ENCODE data around the gene WTIP. TPM values are rescaled to one million over a fixed set of nuclear protein-coding genes. Genes with fewer than 3 reads are reported as not detected.
"Not testable (repeated sequence)": the region's sequence is repeated elsewhere in the genome, so short reads cannot be mapped to it uniquely, and the experiment has no call there.

Gene WTIP
- total RNA-seq, 1 donor from 2014 or later = 0.86 TPM

DNA sequence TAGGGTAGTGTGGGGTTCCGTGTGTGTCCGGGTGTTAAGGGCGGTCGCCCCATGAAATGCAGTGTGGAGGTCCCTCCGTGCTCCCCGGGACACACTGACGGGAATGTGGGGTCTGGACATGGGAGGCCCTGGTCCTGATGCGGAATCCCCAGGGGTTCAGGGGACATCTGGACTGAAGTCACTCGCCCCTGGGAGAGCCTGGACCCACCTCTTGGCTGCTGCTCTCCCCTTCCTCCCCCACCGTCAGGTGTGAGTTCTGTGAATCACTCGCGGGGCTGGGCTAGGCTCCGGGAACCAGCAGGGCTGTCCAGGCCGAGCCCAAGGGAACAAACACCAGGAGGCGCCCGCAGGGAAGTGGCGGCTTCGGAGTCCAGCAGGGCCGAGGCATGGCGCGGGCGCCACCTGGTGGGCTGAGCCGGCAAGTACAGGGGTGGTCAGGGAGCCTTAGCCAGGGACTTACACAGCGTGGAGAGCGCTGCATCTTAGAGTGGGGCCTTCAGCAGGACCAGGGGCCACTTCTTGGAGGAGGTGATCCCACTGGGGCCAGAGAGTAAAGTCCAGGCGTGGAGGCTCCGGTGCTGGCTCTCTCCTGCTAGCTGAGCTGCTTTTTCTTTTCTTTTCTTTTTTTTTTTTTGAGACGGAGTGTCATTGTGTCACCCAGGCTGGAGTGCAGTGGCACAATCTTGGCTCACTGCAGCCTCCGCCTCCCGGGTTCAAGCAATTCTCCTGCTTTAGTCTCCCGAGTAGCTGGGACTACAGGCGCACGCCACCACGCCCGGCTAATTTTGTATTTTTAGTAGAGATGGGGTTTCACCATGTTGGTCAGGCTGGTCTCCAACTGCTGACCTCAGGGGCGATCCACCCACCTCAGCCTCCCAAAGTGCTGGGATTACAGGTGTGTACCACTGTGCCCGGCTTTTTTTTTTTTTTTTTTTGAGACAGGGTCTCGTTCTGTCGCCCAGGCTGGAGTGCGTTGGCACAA is 20.1 kb downstream of the WTIP start:
- no peaks in the 10 kb centered on the region for H3K36me3 Mint-ChIP-seq (ENCODE audit: low read depth)
- H3K4me1 Mint-ChIP-seq (ENCODE audit: low read depth) = no peaks in the 10 kb centered on the region
- no peaks in the 10 kb centered on the region for H3K9me3 Mint-ChIP-seq
- H3K4me3 Mint-ChIP-seq = no peak overlapping the region
- intact Hi-C loops (cut with micrococcal nuclease) = loop anchor here (1.0 to 10.0 kb wide), 4 partner anchors 27 to 727 kb away; partner anchors contain the start of gene PDCD2L
- H3K27me3 Mint-ChIP-seq (ENCODE audit: insufficient read depth) = peaks cover 4% of the 10 kb centered on the region
- DNase-seq (ENCODE audit: low spot score) = peak; percentile 78
- no peak overlapping the region for H3K27ac Mint-ChIP-seq

DNA sequence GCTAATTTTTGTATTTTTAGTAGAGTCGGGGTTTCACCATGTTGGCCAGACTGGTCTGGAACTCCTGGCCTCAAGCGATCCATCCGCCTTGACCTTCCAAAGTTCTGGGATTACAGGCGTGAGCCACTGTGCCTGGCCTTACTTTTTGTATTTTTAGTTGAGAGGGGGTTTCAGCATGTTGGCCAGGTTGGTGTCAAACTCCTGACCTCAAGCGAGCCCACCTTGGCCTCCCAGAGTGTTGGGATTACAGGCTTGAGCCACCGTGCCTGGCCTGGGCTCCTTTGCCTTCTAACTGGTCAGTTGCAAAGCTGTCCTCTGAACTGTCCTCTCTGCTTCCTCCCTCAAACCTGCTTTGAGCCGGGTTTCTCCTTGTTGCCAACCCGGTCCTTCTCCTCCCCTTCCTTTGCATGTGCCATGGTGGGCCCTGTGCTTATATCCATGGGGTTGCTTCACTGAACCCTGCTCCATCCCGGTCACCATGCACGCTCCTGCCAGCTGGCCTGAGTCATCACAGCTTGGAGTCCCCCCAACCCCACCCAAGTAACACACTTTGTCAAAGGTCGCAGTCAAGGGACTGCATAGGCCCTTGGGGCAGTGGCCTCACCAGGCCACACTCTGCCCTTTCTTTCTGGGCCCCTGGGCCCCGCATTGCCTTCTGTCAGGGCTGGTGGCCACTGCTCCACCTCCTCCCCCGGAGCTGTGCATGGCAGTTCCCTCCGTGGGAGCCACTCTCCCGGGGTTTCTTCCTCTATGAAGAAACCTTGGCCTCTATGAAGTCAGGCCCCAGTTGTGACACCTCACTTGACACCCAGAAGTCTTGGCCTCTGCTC is 21.2 kb downstream of the WTIP start:
- no peak overlapping the region for H3K4me3 Mint-ChIP-seq
- intact Hi-C loops (cut with micrococcal nuclease) = loop anchor here (5.0 to 10.0 kb wide), 2 partner anchors 100 to 728 kb away; partner anchors contain the start of gene PDCD2L
- H3K9me3 Mint-ChIP-seq = no peaks in the 10 kb centered on the region
- no peaks in the 10 kb centered on the region for H3K36me3 Mint-ChIP-seq (ENCODE audit: low read depth)
- no peaks in the 10 kb centered on the region for H3K4me1 Mint-ChIP-seq (ENCODE audit: low read depth)
- no peak overlapping the region for H3K27ac Mint-ChIP-seq
- H3K27me3 Mint-ChIP-seq (ENCODE audit: insufficient read depth) = peaks cover 4% of the 10 kb centered on the region
- no peak for DNase-seq (ENCODE audit: low spot score)

DNA sequence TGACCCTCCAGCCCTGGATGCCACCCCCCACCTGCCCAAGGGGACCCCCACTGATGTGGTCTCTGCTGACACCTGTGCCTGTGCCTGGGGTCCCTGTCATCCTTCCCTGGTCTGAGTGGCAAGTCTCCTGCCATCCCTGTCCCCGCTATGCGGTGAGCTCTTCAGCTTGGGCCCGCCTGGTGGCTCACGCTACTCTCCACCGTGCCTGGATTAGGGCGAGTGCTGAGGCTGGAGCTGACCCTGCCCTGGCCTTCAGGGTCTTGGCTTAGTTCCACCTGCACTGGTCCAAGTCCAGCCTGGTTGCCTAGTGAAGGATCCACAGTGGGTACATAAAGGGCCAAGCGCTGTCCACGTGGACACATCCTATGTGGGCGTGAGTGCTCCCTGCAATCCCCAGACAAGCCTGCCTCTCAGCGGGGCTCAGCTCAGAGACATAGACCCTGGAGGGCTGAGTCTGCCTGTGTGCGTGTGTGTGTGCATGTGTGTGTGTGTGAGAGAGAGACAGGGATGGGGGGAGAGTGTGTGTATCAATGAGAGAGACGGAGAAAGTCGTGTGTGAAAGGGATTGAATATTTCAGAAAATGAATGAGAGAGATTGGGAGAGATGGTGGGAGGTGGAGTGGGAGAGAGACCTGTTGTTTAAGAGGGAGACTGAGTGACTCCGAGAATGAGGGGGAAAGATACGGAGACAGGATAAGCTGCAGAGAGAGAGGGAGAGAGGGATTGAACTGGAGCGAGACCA is 22.1 kb downstream of the WTIP start:
- intact Hi-C loops (cut with micrococcal nuclease) = loop anchor here (5.0 to 10.0 kb wide), 2 partner anchors 101 to 729 kb away; partner anchors contain the start of gene PDCD2L
- DNase-seq (ENCODE audit: low spot score) = no peak
- Mint-ChIP-seq H3K4me3 (no peak overlapping the region), H3K36me3 (ENCODE audit: low read depth) (no peaks in the 10 kb centered on the region), H3K27me3 (ENCODE audit: insufficient read depth) (peaks cover 4% of the 10 kb centered on the region), H3K27ac (no peak overlapping the region), H3K4me1 (ENCODE audit: low read depth) (no peaks in the 10 kb centered on the region), H3K9me3 (no peaks in the 10 kb centered on the region)

DNA sequence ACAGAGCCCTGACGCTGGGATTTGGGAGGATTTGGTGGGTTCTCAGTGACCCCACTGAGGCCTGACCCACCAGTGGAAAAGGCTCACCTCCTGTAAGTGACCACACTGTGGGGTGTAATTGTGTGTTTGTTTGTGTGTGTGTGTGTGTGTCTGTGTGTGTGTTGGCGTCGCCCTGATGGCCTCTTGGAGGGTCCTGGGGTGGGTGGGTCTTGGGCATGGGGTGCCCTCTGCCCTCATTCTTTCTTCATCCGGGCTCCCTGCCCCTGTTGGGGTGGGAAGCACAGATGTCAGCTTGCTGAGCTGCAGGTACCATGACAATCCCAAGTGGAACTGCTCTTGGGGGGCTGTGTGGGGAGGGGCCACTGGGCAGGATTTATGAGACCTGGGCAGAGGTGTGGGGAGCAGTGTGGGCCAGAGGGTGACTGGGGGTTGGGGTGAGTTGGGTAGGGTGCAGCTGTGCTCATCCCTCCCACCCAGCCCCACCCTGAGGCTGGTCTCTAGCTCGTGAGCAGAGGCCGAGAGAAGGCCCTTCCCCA is 22.8 kb downstream of the WTIP start:
- peaks cover 4% of the 10 kb centered on the region for H3K27me3 Mint-ChIP-seq (ENCODE audit: insufficient read depth)
- H3K27ac Mint-ChIP-seq = no peak overlapping the region
- H3K4me1 Mint-ChIP-seq (ENCODE audit: low read depth) = no peaks in the 10 kb centered on the region
- DNase-seq (ENCODE audit: low spot score) = no peak
- no peaks in the 10 kb centered on the region for H3K9me3 Mint-ChIP-seq
- H3K4me3 Mint-ChIP-seq = no peak overlapping the region
- intact Hi-C loops (cut with micrococcal nuclease) = loop anchor here (5.0 to 10.0 kb wide), 2 partner anchors 102 to 730 kb away; partner anchors contain the start of gene PDCD2L
- H3K36me3 Mint-ChIP-seq (ENCODE audit: low read depth) = no peaks in the 10 kb centered on the region

DNA sequence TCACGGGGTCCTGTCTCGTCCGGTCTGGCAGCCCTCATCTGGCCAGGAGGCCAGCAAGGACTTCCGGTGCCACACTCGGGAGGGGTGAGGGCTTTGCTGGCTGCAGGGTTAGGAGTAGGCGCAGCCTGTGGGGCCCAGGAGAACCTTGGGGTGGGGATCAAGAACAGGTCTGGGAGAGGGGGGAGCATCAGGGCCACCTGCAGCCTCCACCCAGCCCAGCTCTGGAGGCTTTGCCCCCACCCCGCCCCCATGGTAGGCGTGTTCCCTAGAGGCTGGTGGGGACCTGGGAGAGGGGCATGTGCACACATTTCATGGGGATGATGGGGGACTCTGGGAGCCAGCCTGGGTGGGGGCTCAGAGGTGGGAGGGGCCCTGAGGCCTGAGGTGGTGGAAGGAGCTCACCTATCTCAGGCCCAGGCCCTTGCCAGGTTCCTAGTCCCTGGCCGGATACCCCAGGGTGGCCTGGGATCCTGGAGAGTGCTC is 23.3 kb downstream of the WTIP start:
- intact Hi-C loops (cut with micrococcal nuclease) = loop anchor here (5.0 to 10.0 kb wide), 2 partner anchors 103 to 730 kb away; partner anchors contain the start of gene PDCD2L
- Mint-ChIP-seq H3K27me3 (ENCODE audit: insufficient read depth) (peaks cover 3% of the 10 kb centered on the region), H3K9me3 (no peaks in the 10 kb centered on the region), H3K4me3 (no peak overlapping the region), H3K27ac (no peak overlapping the region), H3K4me1 (ENCODE audit: low read depth) (no peaks in the 10 kb centered on the region), H3K36me3 (ENCODE audit: low read depth) (no peaks in the 10 kb centered on the region)
- DNase-seq (ENCODE audit: low spot score) = no peak

DNA sequence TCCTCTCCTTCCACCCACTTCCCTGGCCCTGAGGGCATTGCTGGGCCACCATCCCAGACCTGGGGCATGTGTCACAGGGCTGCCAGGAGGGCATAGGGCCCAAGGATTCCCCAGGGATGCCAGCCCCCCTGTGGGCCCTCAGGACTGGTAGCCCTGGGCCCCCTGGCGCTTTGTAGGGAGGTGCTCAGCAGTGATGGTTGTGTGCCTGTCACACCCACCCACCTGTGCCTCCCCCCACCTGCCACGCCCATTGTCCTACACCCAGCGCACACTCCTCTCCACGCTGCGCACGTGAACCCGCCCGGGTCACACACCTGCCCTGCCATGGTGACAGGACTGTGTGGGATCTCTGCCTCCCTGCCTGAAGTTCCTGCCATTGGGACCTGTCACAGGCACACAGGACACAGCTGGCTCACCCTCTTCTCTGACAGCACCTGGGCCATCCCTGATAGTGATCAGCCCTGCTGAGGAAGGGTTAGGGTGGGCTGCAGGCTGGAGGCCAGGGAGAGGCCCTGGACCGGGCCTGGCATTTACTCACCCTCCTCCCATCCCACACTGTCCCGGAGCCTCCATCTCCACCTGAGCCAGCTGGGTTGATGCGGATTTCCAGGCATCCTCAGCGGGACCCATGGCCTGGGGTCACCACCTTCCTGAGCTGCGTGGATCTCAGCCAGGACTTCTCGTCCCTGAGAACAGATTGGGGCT is 23.9 kb downstream of the WTIP start:
- intact Hi-C loops (cut with micrococcal nuclease) = loop anchor here (10.0 kb wide), 1 partner anchor 731 kb away; no protein-coding TSS in a partner anchor
- Mint-ChIP-seq H3K27me3 (ENCODE audit: insufficient read depth) (peaks cover 3% of the 10 kb centered on the region), H3K4me3 (no peak overlapping the region), H3K9me3 (no peaks in the 10 kb centered on the region), H3K36me3 (ENCODE audit: low read depth) (no peaks in the 10 kb centered on the region), H3K27ac (no peak overlapping the region), H3K4me1 (ENCODE audit: low read depth) (no peaks in the 10 kb centered on the region)
- no peak for DNase-seq (ENCODE audit: low spot score)

DNA sequence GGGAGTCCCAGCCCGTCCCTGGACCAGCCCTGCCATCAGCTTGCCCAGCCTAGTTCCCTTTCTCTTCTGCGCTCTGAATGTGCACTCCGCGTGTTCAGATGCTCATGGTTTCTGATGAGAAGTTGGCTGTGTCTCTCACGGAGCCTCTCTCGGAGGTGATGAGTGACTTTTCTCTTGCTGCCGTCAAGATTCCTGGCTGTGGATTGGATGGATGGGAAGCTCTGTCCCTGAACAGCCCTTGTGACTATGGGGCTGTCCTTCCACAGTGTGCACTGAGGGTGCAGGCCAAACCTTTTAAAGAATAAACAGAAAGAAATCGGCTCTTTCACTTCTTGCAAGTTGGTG is 24.4 kb downstream of the WTIP start:
- Mint-ChIP-seq H3K9me3 (peaks cover 3% of the 10 kb centered on the region), H3K27ac (no peak overlapping the region), H3K27me3 (ENCODE audit: insufficient read depth) (peaks cover 3% of the 10 kb centered on the region), H3K4me1 (ENCODE audit: low read depth) (no peaks in the 10 kb centered on the region), H3K4me3 (no peak overlapping the region), H3K36me3 (ENCODE audit: low read depth) (no peaks in the 10 kb centered on the region)
- intact Hi-C loops (cut with micrococcal nuclease) = loop anchor here (10.0 kb wide), 1 partner anchor 731 kb away; no protein-coding TSS in a partner anchor
- no peak for DNase-seq (ENCODE audit: low spot score)

DNA sequence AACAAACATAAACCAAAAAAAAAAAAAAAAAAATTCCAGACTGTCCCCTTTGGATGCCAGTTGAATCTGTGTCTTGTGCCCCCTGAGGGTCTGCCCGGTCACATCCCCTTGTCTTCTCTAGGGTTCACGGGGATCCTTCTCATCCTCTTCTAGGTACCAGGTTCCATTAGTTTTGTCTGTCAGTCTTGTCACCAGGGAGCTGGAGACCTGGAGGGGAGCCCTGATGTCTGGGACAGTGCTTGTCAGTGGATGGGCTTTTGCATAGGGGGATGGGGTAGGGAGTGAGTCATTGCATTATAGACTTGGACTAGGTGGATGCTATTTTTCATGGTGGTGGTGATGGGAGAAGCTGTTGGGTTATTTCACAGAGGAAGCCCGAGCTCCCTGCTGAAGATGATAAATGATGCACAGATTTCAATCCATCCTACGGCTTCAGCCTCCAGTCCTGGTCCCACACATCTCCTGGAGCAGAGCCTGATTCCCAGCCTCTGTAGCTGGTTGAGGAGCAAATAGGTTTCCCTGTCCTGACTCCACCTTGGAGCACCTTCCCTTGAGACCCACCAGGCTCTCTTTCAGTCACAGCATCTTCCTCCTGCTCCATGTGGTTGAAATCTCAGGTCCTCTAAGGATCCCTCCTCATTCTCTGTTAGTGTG is 26.0 kb downstream of the WTIP start:
- DNase-seq (ENCODE audit: low spot score) = no peak
- intact Hi-C loops (cut with micrococcal nuclease) = loop anchor here (10.0 kb wide), 1 partner anchor 733 kb away; no protein-coding TSS in a partner anchor
- Mint-ChIP-seq H3K36me3 (ENCODE audit: low read depth) (no peaks in the 10 kb centered on the region), H3K27me3 (ENCODE audit: insufficient read depth) (peaks cover 3% of the 10 kb centered on the region), H3K9me3 (peaks cover 9% of the 10 kb centered on the region), H3K27ac (no peak overlapping the region), H3K4me3 (no peak overlapping the region), H3K4me1 (ENCODE audit: low read depth) (no peaks in the 10 kb centered on the region)

DNA sequence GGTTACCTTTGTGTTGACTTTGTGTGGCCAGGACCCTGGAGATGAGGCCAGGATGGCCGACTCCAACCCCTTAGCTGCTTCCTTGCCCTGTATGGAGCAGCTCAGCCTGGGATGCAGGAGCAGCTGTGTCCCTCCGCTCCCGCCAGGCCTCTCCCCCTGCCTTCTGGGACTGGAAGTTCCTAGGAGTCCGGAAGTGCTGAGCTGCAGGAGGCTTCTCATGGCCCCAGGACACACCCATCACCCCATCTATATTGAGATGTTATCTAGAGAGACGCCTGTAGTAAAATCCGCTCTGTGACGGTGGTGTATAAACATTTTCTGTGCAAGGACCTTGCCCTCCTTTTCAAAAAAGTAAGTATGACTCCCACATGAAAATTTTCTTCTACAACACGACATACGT is 27.0 kb downstream of the WTIP start:
- intact Hi-C loops (cut with micrococcal nuclease) = loop anchor here (10.0 kb wide), 1 partner anchor 734 kb away; no protein-coding TSS in a partner anchor
- Mint-ChIP-seq H3K9me3 (peaks cover 9% of the 10 kb centered on the region), H3K27ac (no peak overlapping the region), H3K27me3 (ENCODE audit: insufficient read depth) (no peaks in the 10 kb centered on the region), H3K4me3 (no peak overlapping the region), H3K36me3 (ENCODE audit: low read depth) (no peaks in the 10 kb centered on the region), H3K4me1 (ENCODE audit: low read depth) (no peaks in the 10 kb centered on the region)
- DNase-seq (ENCODE audit: low spot score) = no peak

DNA sequence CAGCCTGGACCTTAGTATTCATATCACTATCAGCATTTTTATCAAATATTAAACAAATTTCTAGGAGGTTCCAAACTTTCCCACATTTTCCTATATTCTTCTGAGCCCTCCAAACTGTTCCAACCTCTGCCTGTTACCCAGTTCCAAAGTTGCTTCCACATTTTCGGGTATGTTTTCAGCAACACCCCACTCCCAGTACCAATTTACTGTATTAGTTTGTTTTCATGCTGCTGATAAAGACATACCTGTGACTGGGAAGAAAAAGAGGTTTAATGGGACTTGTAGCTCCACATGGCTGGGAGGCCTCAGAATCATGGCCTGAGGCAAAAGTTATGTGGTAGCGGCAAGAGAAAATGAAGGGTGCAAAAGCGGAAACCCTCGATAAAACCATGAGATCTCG is 29.3 kb downstream of the WTIP start:
- H3K27ac Mint-ChIP-seq; H3K36me3 Mint-ChIP-seq (ENCODE audit: low read depth); H3K9me3 Mint-ChIP-seq; H3K4me1 Mint-ChIP-seq (ENCODE audit: low read depth); H3K27me3 Mint-ChIP-seq (ENCODE audit: insufficient read depth); H3K4me3 Mint-ChIP-seq; intact Hi-C loops (cut with micrococcal nuclease); DNase-seq (ENCODE audit: low spot score): not testable (repeated sequence)

DNA sequence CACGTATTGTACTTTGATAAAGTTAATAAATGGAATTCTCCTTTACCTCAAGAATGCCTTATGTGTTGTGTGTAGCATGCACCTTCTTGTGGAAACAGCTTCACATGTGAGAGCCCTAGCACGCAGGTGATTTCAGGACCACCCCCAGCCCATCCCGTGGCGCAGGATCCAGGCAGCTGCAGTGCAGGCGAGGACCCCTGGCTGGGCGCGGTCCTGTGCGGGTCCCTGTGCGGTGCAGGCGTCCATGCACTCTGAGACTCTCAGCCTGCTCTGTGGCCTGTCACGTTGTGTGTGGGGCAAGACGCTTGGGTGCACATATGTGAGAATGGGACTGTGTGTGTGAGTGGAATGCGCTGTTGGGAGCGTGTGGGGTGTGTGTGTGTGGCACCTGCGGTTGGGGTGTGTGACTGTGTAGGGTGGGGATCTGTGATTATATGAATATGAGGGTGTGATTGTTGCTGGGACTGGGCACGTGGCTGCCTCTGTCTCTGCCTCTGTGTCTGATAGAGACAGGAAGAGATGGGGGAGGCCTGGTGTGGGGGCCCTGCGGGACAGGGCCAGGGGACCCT is 30.8 kb downstream of the WTIP start:
- Mint-ChIP-seq H3K36me3 (ENCODE audit: low read depth) (no peaks in the 10 kb centered on the region), H3K9me3 (peaks cover 9% of the 10 kb centered on the region), H3K4me3 (no peak overlapping the region), H3K27ac (no peak overlapping the region), H3K4me1 (ENCODE audit: low read depth) (no peaks in the 10 kb centered on the region), H3K27me3 (ENCODE audit: insufficient read depth) (no peaks in the 10 kb centered on the region)
- intact Hi-C loops (cut with micrococcal nuclease) = no loop called here
- DNase-seq (ENCODE audit: low spot score) = no peak
